PC-3 (cell line): Measurements from ENCODE around the gene ZNF532. TPM values are rescaled to one million over a fixed set of nuclear protein-coding genes. Genes with fewer than 3 reads are reported as not detected.
A peak's percentile ranks its signal among the peaks of the same experiment; 100 is the strongest.

ENCODE experiments used
- ATAC-seq: fragments of 200-7000 bp; cut with Tn5 transposase; 2 replicates; pipeline ENCODE4 v1.9.1; 2020; ENCODE audit warnings: mild to moderate bottlenecking, moderate library complexity
- BruUV-seq: library from RNA; stranded (reverse); fragments of 400-500 nt; replicated peaks from 2 replicates; lab custom pipeline; 2021; lab: Mats Ljungman, UMichigan
- CTCF ChIA-PET: fragments of 300-600 bp; sonication (Branson Sonifier 250); formaldehyde crosslinking; loops from one replicate; lab custom pipeline; 2022; ENCODE audit warnings: antibody characterized with exemption; lab: Charles Lee
- POLR2A ChIA-PET: fragments of 300-600 bp; sonication (Branson Sonifier 250); formaldehyde crosslinking; loops from one replicate; lab custom pipeline; 2022; ENCODE audit warnings: antibody characterized with exemption; ENCODE audit not compliant: unreplicated experiment; lab: Charles Lee
- DNase-seq: peaks from one replicate; pipeline ENCODE4 v3.0.0-alpha.2; 2015
- H2AFZ ChIP-seq: fragments of 300-600 bp; sonication (generic); 2 replicates; pipeline ENCODE4 v1.6.0; 2016; ENCODE audit warnings: antibody characterized with exemption, low read length
- H3F3A ChIP-seq: fragments of 300-600 bp; sonication (generic); one replicate; pipeline ENCODE4 v1.6.0; 2017; ENCODE audit warnings: antibody characterized with exemption, low read length, control low read depth, mild to moderate bottlenecking; ENCODE audit not compliant: unreplicated experiment
- H3K27ac ChIP-seq: fragments of 300-600 bp; sonication (generic); 2 replicates; pipeline ENCODE4 v1.5.1; 2016; ENCODE audit warnings: mild to moderate bottlenecking, low read length
- H3K27me3 ChIP-seq: fragments of 300-600 bp; sonication (generic); 2 replicates; pipeline ENCODE4 v1.6.1; 2016; ENCODE audit warnings: low read length, mixed read lengths
- H3K36me3 ChIP-seq: fragments of 300-600 bp; sonication (generic); 2 replicates; pipeline ENCODE4 v1.6.1; 2016; ENCODE audit warnings: low read depth, mixed run types, low read length, mixed read lengths
- H3K4me1 ChIP-seq: fragments of 300-600 bp; sonication (generic); 2 replicates; pipeline ENCODE4 v1.5.1; 2016; ENCODE audit warnings: low read length; ENCODE audit not compliant: insufficient read depth
- H3K4me2 ChIP-seq: fragments of 300-600 bp; sonication (generic); 2 replicates; pipeline ENCODE4 v1.6.0; 2016; ENCODE audit warnings: low read length
- H3K4me3 ChIP-seq: fragments of 300-600 bp; sonication (generic); 2 replicates; pipeline ENCODE4 v1.5.1; 2016; ENCODE audit warnings: mild to moderate bottlenecking, low read length, mixed read lengths
- H3K79me2 ChIP-seq: fragments of 300-600 bp; sonication (generic); 2 replicates; pipeline ENCODE4 v1.6.1; 2017; ENCODE audit warnings: low read length, mixed read lengths
- H3K9ac ChIP-seq: fragments of 300-600 bp; sonication (generic); 2 replicates; pipeline ENCODE4 v1.6.0; 2016; ENCODE audit warnings: mild to moderate bottlenecking, low read length
- H3K9me2 ChIP-seq: fragments of 300-600 bp; sonication (generic); replicated peaks from 2 replicates; pipeline ENCODE4 v1.6.1; 2016; ENCODE audit warnings: mixed run types, low read length, mixed read lengths
- H3K9me3 ChIP-seq: fragments of 300-600 bp; sonication (generic); 2 replicates; pipeline ENCODE4 v1.6.1; 2016; ENCODE audit warnings: low read length, mixed read lengths
- H4K20me1 ChIP-seq: fragments of 300-600 bp; sonication (generic); 2 replicates; pipeline ENCODE4 v1.6.1; 2016; ENCODE audit warnings: low read length, mixed read lengths
- EZH2 ChIP-seq: fragments of 300-600 bp; sonication (generic); IDR thresholded peaks from one replicate; pipeline ENCODE4 v1.6.1; 2017; ENCODE audit warnings: antibody characterized with exemption, mild to moderate bottlenecking, low read length; ENCODE audit not compliant: unreplicated experiment
- EZH2phosphoT487 ChIP-seq: fragments of 300-600 bp; sonication (generic); IDR thresholded peaks from 2 replicates; pipeline ENCODE4 v1.6.1; 2018; ENCODE audit warnings: mild to moderate bottlenecking, antibody characterized with exemption, low read length, borderline replicate concordance
- intact Hi-C: fragments of 100-400 bp; cut with micrococcal nuclease; formaldehyde crosslinking; loops from 2 replicates; pipeline ENCODE4 v1.9.0; 2023
- total RNA-seq: library from RNA; depleted of rRNA; stranded (reverse); fragments of >200 nt; gene quantifications from 2 replicates; pipeline ENCODE4 v1.2.3, GENCODE V29; 2014
- TF ChIP-seq, protein P1 (sequence below): fragments of 300-600 bp; sonication (generic); conservative IDR thresholded peaks from 2 replicates; pipeline ENCODE4 v1.5.1; 2017; ENCODE audit warnings: antibody characterized with exemption, low read depth, mild to moderate bottlenecking, low read length

Gene ZNF532
- total RNA-seq, 1 experiment from 2014 or later, result 47.3 TPM

DNA sequence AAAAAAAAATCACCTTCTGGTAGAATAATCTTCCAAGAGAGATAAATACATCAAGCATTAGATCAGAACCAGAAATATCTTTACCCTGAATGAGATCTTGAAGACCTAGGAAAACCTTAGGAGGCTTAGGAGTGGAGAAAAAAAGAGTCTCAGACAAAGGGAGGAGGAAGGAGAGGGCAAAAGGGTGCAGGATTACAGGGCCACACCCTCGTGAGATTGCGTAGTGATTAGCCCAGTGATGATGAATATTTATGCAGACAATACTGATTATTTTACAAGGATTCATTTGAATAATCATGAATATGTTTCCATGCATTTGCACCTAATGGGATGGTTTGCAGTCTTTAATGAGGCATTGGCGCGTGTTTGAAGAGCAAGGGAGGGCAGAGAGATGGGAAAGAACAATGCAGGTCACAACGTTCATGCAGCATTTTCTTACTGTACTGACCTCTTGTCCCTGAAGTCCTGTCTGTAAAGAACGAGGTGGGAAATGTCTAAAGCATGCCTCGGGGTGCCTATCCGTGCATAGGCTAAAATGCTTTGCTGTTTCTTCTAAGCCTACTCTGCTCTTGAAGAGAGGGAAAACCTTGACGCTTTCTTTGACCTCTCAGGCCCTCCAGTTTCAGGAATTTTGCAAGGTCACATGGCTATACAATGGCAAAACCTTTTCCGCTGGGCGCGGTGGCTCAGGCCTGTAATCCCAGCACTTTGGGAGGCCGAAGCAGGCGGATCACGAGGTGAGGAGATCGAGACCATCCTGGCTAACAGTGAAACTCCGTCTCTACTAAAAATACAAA is 18.6 kb upstream of the ZNF532 start:
- CTCF ChIA-PET, result no interaction called here
- intact Hi-C loops, result no loop called here
- no peak for ATAC-seq
- DNase-seq, result no peak
- H3K9ac ChIP-seq, result no peak overlapping the region
- H3K9me3 ChIP-seq, result no peaks in the 10 kb centered on the region
- H3F3A ChIP-seq, result peaks cover 3% of the 10 kb centered on the region
- no peaks in the 10 kb centered on the region for H3K27me3 ChIP-seq
- no peak overlapping the region for H2AFZ ChIP-seq
- no peak for TF ChIP-seq EZH2phosphoT487
- TF ChIP-seq EZH2, result no peak
- TF ChIP-seq, protein P1, sequence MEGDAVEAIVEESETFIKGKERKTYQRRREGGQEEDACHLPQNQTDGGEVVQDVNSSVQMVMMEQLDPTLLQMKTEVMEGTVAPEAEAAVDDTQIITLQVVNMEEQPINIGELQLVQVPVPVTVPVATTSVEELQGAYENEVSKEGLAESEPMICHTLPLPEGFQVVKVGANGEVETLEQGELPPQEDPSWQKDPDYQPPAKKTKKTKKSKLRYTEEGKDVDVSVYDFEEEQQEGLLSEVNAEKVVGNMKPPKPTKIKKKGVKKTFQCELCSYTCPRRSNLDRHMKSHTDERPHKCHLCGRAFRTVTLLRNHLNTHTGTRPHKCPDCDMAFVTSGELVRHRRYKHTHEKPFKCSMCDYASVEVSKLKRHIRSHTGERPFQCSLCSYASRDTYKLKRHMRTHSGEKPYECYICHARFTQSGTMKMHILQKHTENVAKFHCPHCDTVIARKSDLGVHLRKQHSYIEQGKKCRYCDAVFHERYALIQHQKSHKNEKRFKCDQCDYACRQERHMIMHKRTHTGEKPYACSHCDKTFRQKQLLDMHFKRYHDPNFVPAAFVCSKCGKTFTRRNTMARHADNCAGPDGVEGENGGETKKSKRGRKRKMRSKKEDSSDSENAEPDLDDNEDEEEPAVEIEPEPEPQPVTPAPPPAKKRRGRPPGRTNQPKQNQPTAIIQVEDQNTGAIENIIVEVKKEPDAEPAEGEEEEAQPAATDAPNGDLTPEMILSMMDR, result no peak
- H3K4me1 ChIP-seq, result peaks cover 28% of the 10 kb centered on the region
- no peak overlapping the region for H3K4me2 ChIP-seq
- no peak overlapping the region for H3K27ac ChIP-seq
- BruUV-seq, result no TSS peak
- no peaks in the 10 kb centered on the region for H4K20me1 ChIP-seq
- POLR2A ChIA-PET, result no interaction called here
- H3K9me2 ChIP-seq, result no peaks in the 10 kb centered on the region
- H3K79me2 ChIP-seq, result no peaks in the 10 kb centered on the region
- H3K4me3 ChIP-seq, result no peak overlapping the region
- H3K36me3 ChIP-seq, result no peaks in the 10 kb centered on the region

DNA sequence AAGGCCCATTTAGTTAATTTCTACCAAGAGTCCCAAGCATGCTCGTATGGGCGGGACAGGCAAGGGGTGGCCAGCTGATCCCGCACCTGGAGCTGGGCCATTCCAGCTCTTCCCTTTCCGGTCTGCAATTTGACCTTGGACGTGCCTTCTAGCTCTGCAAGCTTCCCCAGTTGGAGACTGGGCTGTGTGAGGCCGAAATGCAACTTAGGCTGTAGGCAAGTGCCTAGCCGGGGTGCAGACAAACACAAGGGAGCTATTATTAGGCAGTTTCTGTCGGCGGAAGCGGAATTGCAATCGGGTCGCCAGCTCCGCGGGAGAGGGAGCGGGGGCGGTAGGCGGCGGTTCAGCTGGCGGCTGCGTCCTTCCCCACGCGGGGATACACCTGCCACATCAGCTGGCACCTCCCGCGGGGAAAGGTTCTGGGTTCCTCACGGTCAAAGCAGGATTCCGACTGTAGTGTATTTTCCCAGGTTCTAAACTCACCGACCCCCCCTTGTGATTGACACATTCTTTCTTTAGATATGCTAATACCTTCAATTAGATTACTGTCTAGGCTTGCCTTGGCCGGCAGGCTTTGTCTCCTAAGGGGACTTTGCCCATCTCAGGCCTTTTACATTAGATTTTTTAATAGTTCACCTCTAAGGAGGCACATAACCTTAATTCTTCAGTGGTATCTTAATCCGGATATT is 17.1 kb upstream of the ZNF532 start:
- H3K9me2 ChIP-seq, result no peaks in the 10 kb centered on the region
- TF ChIP-seq, protein P1, result no peak
- TF ChIP-seq EZH2phosphoT487 (no peak), EZH2 (no peak)
- H3K4me3 ChIP-seq, result no peak overlapping the region
- H2AFZ ChIP-seq, result no peak overlapping the region
- no TSS peak for BruUV-seq
- H3K27ac ChIP-seq, result peak overlapping the region; percentile 97
- H3K9ac ChIP-seq, result no peak overlapping the region
- intact Hi-C loops, result no loop called here
- no peaks in the 10 kb centered on the region for H4K20me1 ChIP-seq
- H3K27me3 ChIP-seq, result no peaks in the 10 kb centered on the region
- POLR2A ChIA-PET, result no interaction called here
- H3F3A ChIP-seq, result peaks cover 3% of the 10 kb centered on the region
- DNase-seq (no peak), ATAC-seq (no peak)
- no peaks in the 10 kb centered on the region for H3K9me3 ChIP-seq
- CTCF ChIA-PET, result no interaction called here
- no peak overlapping the region for H3K4me2 ChIP-seq
- peaks cover 37% of the 10 kb centered on the region for H3K4me1 ChIP-seq
- no peaks in the 10 kb centered on the region for H3K36me3 ChIP-seq
- H3K79me2 ChIP-seq, result no peaks in the 10 kb centered on the region
